ENCODE measurements around the gene RERG.

The RERG gene

GRCh38 chr12:15163030-15163976 is 57.9 kb downstream of the RERG start:
- DNase-seq (ENCODE audit: low read depth), result no peak
- H3K4me3 ChIP-seq (ENCODE audit: low read length), result no peak overlapping the region
- H3K4me1 ChIP-seq (ENCODE audit: control insufficient read depth, insufficient read depth, low read length), result peaks cover 16% of the 10 kb centered on the region
- H3K36me3 ChIP-seq (ENCODE audit: control insufficient read depth, insufficient read depth, low read length, severe bottlenecking), result no peaks in the 10 kb centered on the region
- H3K9ac ChIP-seq (ENCODE audit: low read length), result no peak overlapping the region
- H3K9me3 ChIP-seq (ENCODE audit: control insufficient read depth, low read length), result no peaks in the 10 kb centered on the region
- no peaks in the 10 kb centered on the region for H3K27me3 ChIP-seq (replicated peaks; ENCODE audit: control insufficient read depth, insufficient read depth, low read length)

DNA sequence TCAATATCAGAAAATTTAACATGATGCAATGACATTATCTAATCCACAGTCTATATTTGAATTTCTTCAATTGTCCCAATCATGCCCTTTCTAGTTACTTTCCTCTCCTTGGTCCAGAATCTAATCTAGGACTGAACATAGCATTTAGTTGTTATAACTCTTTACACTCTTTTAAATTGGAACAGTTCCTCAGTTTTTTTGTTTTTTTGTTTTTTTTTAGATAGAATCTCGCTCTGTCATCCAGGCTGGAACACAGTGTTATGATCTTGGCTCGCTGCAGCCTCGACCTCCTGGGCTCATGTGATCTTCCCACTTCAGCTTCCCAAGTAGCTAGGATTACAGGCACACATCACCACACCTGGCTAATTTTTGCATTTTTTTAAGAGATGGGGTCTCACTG is 63.1 kb downstream of the RERG start:
- Histone ChIP-seq H3K4me3 (ENCODE audit: low read length) (no peak overlapping the region), H3K9me3 (ENCODE audit: control insufficient read depth, low read length) (no peaks in the 10 kb centered on the region), H3K27me3 (replicated peaks; ENCODE audit: control insufficient read depth, insufficient read depth, low read length) (no peaks in the 10 kb centered on the region), H3K9ac (ENCODE audit: low read length) (no peak overlapping the region), H3K36me3 (ENCODE audit: control insufficient read depth, insufficient read depth, low read length, severe bottlenecking) (no peaks in the 10 kb centered on the region), H3K4me1 (ENCODE audit: control insufficient read depth, insufficient read depth, low read length) (peaks cover 44% of the 10 kb centered on the region)
- no peak for DNase-seq (ENCODE audit: low read depth)

DNA sequence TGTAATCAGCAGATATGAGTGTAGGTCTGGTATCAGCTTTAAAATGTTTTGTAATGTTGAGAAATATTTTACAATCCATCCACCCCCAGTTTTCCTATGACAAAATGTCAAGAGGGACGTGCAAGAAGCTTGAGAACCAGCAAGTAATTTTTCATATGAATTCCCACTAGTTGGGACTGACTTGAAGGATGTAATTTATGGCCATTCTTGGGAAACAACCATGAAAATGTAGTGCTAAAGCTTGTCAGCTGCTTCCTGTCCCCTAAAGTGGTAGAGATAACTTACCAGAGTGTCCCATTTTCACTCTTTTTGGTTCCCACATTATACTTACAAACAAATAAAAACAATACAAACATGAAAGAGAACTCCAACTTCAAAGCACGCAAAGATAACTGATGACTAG is 63.9 kb downstream of the RERG start:
- H3K9me3 ChIP-seq (ENCODE audit: control insufficient read depth, low read length), result no peaks in the 10 kb centered on the region
- H3K4me3 ChIP-seq (ENCODE audit: low read length), result peak overlapping the region; percentile 32
- H3K27me3 ChIP-seq (replicated peaks; ENCODE audit: control insufficient read depth, insufficient read depth, low read length), result no peaks in the 10 kb centered on the region
- H3K9ac ChIP-seq (ENCODE audit: low read length), result peak overlapping the region; percentile 46
- H3K36me3 ChIP-seq (ENCODE audit: control insufficient read depth, insufficient read depth, low read length, severe bottlenecking), result no peaks in the 10 kb centered on the region
- DNase-seq (ENCODE audit: low read depth), result no peak
- peaks cover 52% of the 10 kb centered on the region for H3K4me1 ChIP-seq (ENCODE audit: control insufficient read depth, insufficient read depth, low read length)

- H3K36me3 ChIP-seq (ENCODE audit: control insufficient read depth, insufficient read depth, low read length, severe bottlenecking), result no peaks in the 10 kb centered on the region
- no peaks in the 10 kb centered on the region for H3K27me3 ChIP-seq (replicated peaks; ENCODE audit: control insufficient read depth, insufficient read depth, low read length)
- no peak overlapping the region for H3K4me3 ChIP-seq (ENCODE audit: low read length)
- H3K9ac ChIP-seq (ENCODE audit: low read length), result no peak overlapping the region
- DNase-seq (ENCODE audit: low read depth), result no peak
- peaks cover 70% of the 10 kb centered on the region for H3K4me1 ChIP-seq (ENCODE audit: control insufficient read depth, insufficient read depth, low read length)
- no peaks in the 10 kb centered on the region for H3K9me3 ChIP-seq (ENCODE audit: control insufficient read depth, low read length)
Measured at GRCh38 chr12:15155271-15155670, 65.9 kb downstream of the RERG start.

GRCh38 chr12:15154103-15154502 is 67.1 kb downstream of the RERG start:
- Histone ChIP-seq H3K9me3 (ENCODE audit: control insufficient read depth, low read length) (no peaks in the 10 kb centered on the region), H3K9ac (ENCODE audit: low read length) (no peak overlapping the region), H3K4me3 (ENCODE audit: low read length) (no peak overlapping the region), H3K36me3 (ENCODE audit: control insufficient read depth, insufficient read depth, low read length, severe bottlenecking) (no peaks in the 10 kb centered on the region), H3K27me3 (replicated peaks; ENCODE audit: control insufficient read depth, insufficient read depth, low read length) (no peaks in the 10 kb centered on the region), H3K4me1 (ENCODE audit: control insufficient read depth, insufficient read depth, low read length) (peaks cover 70% of the 10 kb centered on the region)
- no peak for DNase-seq (ENCODE audit: low read depth)

- no peak for DNase-seq (ENCODE audit: low read depth)
- Histone ChIP-seq H3K4me1 (ENCODE audit: control insufficient read depth, insufficient read depth, low read length) (peaks cover 70% of the 10 kb centered on the region), H3K9ac (ENCODE audit: low read length) (no peak overlapping the region), H3K4me3 (ENCODE audit: low read length) (peak overlapping the region; percentile 11), H3K36me3 (ENCODE audit: control insufficient read depth, insufficient read depth, low read length, severe bottlenecking) (no peaks in the 10 kb centered on the region), H3K9me3 (ENCODE audit: control insufficient read depth, low read length) (no peaks in the 10 kb centered on the region), H3K27me3 (replicated peaks; ENCODE audit: control insufficient read depth, insufficient read depth, low read length) (no peaks in the 10 kb centered on the region)
Measured at GRCh38 chr12:15152868-15153267, 68.3 kb downstream of the RERG start.

- DNase-seq (ENCODE audit: low read depth), result no peak
- Histone ChIP-seq H3K36me3 (ENCODE audit: control insufficient read depth, insufficient read depth, low read length, severe bottlenecking) (no peaks in the 10 kb centered on the region), H3K4me3 (ENCODE audit: low read length) (no peak overlapping the region), H3K9me3 (ENCODE audit: control insufficient read depth, low read length) (no peaks in the 10 kb centered on the region), H3K4me1 (ENCODE audit: control insufficient read depth, insufficient read depth, low read length) (peaks cover 66% of the 10 kb centered on the region), H3K9ac (ENCODE audit: low read length) (no peak overlapping the region), H3K27me3 (replicated peaks; ENCODE audit: control insufficient read depth, insufficient read depth, low read length) (no peaks in the 10 kb centered on the region)
Measured at GRCh38 chr12:15152456-15152855, 68.8 kb downstream of the RERG start.

- DNase-seq (ENCODE audit: low read depth), result peak; percentile 57
Measured at GRCh38 chr12:15151161-15152091, 69.8 kb downstream of the RERG start.

DNA sequence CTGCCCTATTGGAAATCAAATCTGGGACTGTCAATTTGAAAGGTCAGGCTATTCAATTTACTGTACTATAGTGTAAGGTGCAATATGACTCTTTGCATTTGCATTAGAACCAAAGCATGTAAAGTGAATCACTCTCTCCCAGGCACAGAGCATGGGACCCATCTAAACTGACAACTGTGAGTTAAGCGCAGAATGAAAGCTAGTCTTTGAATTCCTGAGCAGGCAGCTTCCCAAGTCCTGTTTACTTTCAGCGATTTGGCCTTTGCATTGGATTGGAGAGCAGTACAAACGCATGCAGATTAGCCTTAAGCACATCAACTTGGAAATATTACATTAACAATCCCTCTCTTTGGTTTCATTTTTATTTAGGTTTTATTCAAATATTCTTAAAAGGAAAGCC is 74.6 kb downstream of the RERG start:
- Histone ChIP-seq H3K4me1 (ENCODE audit: control insufficient read depth, insufficient read depth, low read length) (peaks cover 20% of the 10 kb centered on the region), H3K9ac (ENCODE audit: low read length) (no peak overlapping the region), H3K36me3 (ENCODE audit: control insufficient read depth, insufficient read depth, low read length, severe bottlenecking) (no peaks in the 10 kb centered on the region), H3K4me3 (ENCODE audit: low read length) (no peak overlapping the region), H3K9me3 (ENCODE audit: control insufficient read depth, low read length) (no peaks in the 10 kb centered on the region), H3K27me3 (replicated peaks; ENCODE audit: control insufficient read depth, insufficient read depth, low read length) (no peaks in the 10 kb centered on the region)
- no peak for DNase-seq (ENCODE audit: low read depth)

More at GRCh38 chr12:15151161-15152091, 69.8 kb downstream of the RERG start:
- Histone ChIP-seq H3K4me1 (ENCODE audit: control insufficient read depth, insufficient read depth, low read length) (peaks cover 56% of the 10 kb centered on the region), H3K9me3 (ENCODE audit: control insufficient read depth, low read length) (no peaks in the 10 kb centered on the region), H3K27me3 (replicated peaks; ENCODE audit: control insufficient read depth, insufficient read depth, low read length) (no peaks in the 10 kb centered on the region), H3K4me3 (ENCODE audit: low read length) (no peak overlapping the region), H3K9ac (ENCODE audit: low read length) (no peak overlapping the region), H3K36me3 (ENCODE audit: control insufficient read depth, insufficient read depth, low read length, severe bottlenecking) (no peaks in the 10 kb centered on the region)

DNA sequence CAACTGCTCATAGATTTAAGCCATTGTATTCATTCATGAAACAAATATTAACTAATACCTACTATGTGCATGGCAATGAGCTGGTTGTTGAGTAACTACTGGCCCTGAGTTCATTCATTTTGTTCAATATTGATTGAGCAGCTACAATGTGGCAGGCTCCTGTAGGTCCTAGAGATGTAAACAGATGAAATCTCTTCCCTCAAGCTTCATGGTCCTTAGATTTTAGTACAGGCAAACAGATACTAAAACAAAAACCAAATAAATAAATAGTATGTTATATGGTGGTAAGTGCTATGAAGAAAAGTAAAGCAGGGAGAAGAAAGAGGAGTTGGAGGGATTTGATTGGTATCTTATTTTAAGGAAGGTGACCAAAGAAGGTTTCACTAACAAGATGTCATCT is 77.8 kb downstream of the RERG start:
- Histone ChIP-seq H3K27me3 (replicated peaks; ENCODE audit: control insufficient read depth, insufficient read depth, low read length) (no peaks in the 10 kb centered on the region), H3K9ac (ENCODE audit: low read length) (no peak overlapping the region), H3K4me3 (ENCODE audit: low read length) (no peak overlapping the region), H3K36me3 (ENCODE audit: control insufficient read depth, insufficient read depth, low read length, severe bottlenecking) (no peaks in the 10 kb centered on the region), H3K9me3 (ENCODE audit: control insufficient read depth, low read length) (no peaks in the 10 kb centered on the region), H3K4me1 (ENCODE audit: control insufficient read depth, insufficient read depth, low read length) (peaks cover 9% of the 10 kb centered on the region)
- no peak for DNase-seq (ENCODE audit: low read depth)

GRCh38 chr12:15142711-15143110 is 78.5 kb downstream of the RERG start:
- Histone ChIP-seq H3K9me3 (ENCODE audit: control insufficient read depth, low read length) (no peaks in the 10 kb centered on the region), H3K27me3 (replicated peaks; ENCODE audit: control insufficient read depth, insufficient read depth, low read length) (no peaks in the 10 kb centered on the region), H3K36me3 (ENCODE audit: control insufficient read depth, insufficient read depth, low read length, severe bottlenecking) (no peaks in the 10 kb centered on the region), H3K4me3 (ENCODE audit: low read length) (no peak overlapping the region), H3K9ac (ENCODE audit: low read length) (no peak overlapping the region), H3K4me1 (ENCODE audit: control insufficient read depth, insufficient read depth, low read length) (peaks cover 9% of the 10 kb centered on the region)
- no peak for DNase-seq (ENCODE audit: low read depth)
